Natural killer cell (primary cell): ENCODE measurements around the gene SELENOV. TPM values are rescaled to one million over a fixed set of nuclear protein-coding genes. Genes with fewer than 3 reads are reported as not detected.

Experiments
- ATAC-seq, 3 donors: fragments of 150-1000 bp in 2 of 3; fragments of 200-7000 bp in 1 of 3; cut with Tn5 transposase; 1 replicate in 1 of 3; 2 replicates in 2 of 3; pipeline ENCODE4 v1.10.0; 2021; ENCODE audit warnings: mild to moderate bottlenecking in 2 of 3, moderate library complexity in 2 of 3
- DNase-seq, 2 donors: peaks; one replicate each; pipeline versions ENCODE4 v3.0.0 to v3.0.0-alpha.2; 2013 to 2021; ENCODE audit warnings: mixed read lengths in 1 of 2
- H3K27ac ChIP-seq: one replicate; pipeline ENCODE4 v1.5.1; 2013; ENCODE audit warnings: mild to moderate bottlenecking, low read length
- H3K27me3 ChIP-seq: one replicate; pipeline ENCODE4 v1.6.1; 2013; ENCODE audit warnings: low read length; ENCODE audit not compliant: control insufficient read depth, insufficient read depth
- H3K36me3 ChIP-seq: one replicate; pipeline ENCODE4 v1.6.1; 2013; ENCODE audit warnings: low read length; ENCODE audit not compliant: control insufficient read depth, insufficient read depth
- H3K4me1 ChIP-seq: one replicate; pipeline ENCODE4 v1.6.1; 2013; ENCODE audit warnings: low read length; ENCODE audit not compliant: control insufficient read depth, insufficient read depth
- H3K4me3 ChIP-seq: one replicate; pipeline ENCODE4 v1.5.1; 2013; ENCODE audit warnings: low read length
- H3K9me3 ChIP-seq: one replicate; pipeline ENCODE4 v1.6.1; 2013; ENCODE audit warnings: low read length; ENCODE audit not compliant: control insufficient read depth, insufficient read depth
- H3K27ac Mint-ChIP-seq, 2 donors: one replicate each; pipeline ENCODE4 v1.8.0; 2022; ENCODE audit warnings: mild to moderate bottlenecking in 2 of 2, mixed read lengths in 2 of 2, moderate library complexity in 1 of 2
- H3K27me3 Mint-ChIP-seq, 2 donors: one replicate each; pipeline ENCODE4 v1.8.0; 2022; ENCODE audit warnings: low read depth in 2 of 2, mixed read lengths in 2 of 2
- H3K36me3 Mint-ChIP-seq: one replicate; pipeline ENCODE4 v1.8.0; 2022; ENCODE audit warnings: mixed read lengths
- H3K4me1 Mint-ChIP-seq, 2 donors: one replicate each; pipeline ENCODE4 v1.8.0; 2022; ENCODE audit warnings: mixed read lengths in 2 of 2
- H3K4me3 Mint-ChIP-seq: one replicate; pipeline ENCODE4 v1.8.0; 2022; ENCODE audit warnings: mild to moderate bottlenecking, moderate library complexity, mixed read lengths
- H3K9me3 Mint-ChIP-seq, 2 donors: one replicate each; pipeline ENCODE4 v1.8.0; 2022; ENCODE audit warnings: mixed read lengths in 2 of 2
- WGBS: methylation state at CpG from one replicate; pipeline ENCODE4 v1.1.7; 2013; ENCODE audit warnings: missing lambda C conversion rate; ENCODE audit not compliant: insufficient coverage; 5-methylcytosine and 5-hydroxymethylcytosine counted together
- intact Hi-C: fragments of 100-400 bp; cut with micrococcal nuclease; formaldehyde crosslinking; loops from one replicate; pipeline ENCODE4 v1.14.2; 2022
- total RNA-seq, 4 donors: library from RNA; stranded (reverse); fragments of 120-200 nt in 1 of 4; gene quantifications; one replicate each; pipeline versions ENCODE4 v1.2.3 to v1.2.4, GENCODE V29; 2013 to 2022
- TF ChIP-seq, protein P1 (sequence below): fragments of 200-600 bp; IDR thresholded peaks from one replicate; pipeline ENCODE4 v1.8.0; 2022; ENCODE audit warnings: antibody characterized with exemption

The SELENOV gene
- total RNA-seq, 3 donors from 2014 or later (not counting 1 experiment from before 2014, with no cell fraction given), result not detected

- Mint-ChIP-seq H3K36me3 (peaks cover 6% of the 10 kb centered on the region), H3K9me3 (no peaks in the 10 kb centered on the region), H3K27me3 (no peaks in the 10 kb centered on the region), H3K4me1 (peaks cover 8 to 21% of the 10 kb centered on the region in 2 donors), H3K27ac (peak overlapping the region; percentile 56 to 71), H3K4me3 (no peak overlapping the region)
- no peak overlapping the region for H3K4me3 ChIP-seq
- no peaks in the 10 kb centered on the region for H3K27me3 ChIP-seq
- H3K36me3 ChIP-seq, result peaks cover 82% of the 10 kb centered on the region
- DNase-seq (no peak), ATAC-seq (no peak)
- no peaks in the 10 kb centered on the region for H3K9me3 ChIP-seq
- TF ChIP-seq, protein P1, sequence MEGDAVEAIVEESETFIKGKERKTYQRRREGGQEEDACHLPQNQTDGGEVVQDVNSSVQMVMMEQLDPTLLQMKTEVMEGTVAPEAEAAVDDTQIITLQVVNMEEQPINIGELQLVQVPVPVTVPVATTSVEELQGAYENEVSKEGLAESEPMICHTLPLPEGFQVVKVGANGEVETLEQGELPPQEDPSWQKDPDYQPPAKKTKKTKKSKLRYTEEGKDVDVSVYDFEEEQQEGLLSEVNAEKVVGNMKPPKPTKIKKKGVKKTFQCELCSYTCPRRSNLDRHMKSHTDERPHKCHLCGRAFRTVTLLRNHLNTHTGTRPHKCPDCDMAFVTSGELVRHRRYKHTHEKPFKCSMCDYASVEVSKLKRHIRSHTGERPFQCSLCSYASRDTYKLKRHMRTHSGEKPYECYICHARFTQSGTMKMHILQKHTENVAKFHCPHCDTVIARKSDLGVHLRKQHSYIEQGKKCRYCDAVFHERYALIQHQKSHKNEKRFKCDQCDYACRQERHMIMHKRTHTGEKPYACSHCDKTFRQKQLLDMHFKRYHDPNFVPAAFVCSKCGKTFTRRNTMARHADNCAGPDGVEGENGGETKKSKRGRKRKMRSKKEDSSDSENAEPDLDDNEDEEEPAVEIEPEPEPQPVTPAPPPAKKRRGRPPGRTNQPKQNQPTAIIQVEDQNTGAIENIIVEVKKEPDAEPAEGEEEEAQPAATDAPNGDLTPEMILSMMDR, result no peak
- no peaks in the 10 kb centered on the region for H3K4me1 ChIP-seq
- intact Hi-C loops, result no loop called here
- 65% methylated on average over 8 of the region's 8 CpGs for WGBS
- no peak overlapping the region for H3K27ac ChIP-seq
These were observed 43.0 kb upstream of the SELENOV start for GRCh38 chr19:39471756-39472536.

DNA sequence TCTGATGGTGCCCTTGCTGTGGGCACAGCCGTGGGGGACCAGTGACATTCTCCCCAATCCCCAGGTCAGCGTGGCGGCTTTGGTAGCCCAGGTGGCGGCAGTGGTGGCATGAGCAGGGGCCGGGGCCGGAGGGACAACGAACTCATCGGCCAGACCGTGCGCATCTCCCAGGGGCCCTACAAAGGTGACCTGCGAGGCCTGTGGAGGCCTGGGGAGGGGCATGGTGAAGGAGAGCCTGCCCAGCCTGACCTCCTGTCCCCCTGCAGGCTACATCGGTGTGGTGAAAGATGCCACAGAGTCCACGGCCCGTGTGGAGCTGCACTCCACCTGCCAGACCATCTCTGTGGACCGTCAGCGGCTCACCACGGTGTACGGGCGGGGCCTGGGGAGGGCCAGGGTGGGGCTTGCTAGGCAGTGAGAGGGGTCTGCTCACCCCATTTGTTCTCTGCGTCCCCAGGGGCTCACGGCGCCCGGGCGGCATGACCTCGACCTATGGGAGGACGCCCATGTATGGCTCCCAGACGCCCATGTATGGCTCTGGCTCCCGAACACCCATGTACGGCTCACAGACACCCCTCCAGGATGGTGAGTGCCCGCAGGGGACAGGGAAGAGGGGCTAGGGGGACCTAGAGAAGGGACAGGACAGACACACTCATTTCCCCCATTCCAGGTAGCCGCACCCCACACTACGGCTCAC is 42.0 kb upstream of the SELENOV start:
- H3K27me3 Mint-ChIP-seq, result no peaks in the 10 kb centered on the region
- DNase-seq (no peak), ATAC-seq (no peak)
- Histone ChIP-seq H3K9me3 (no peaks in the 10 kb centered on the region), H3K27me3 (no peaks in the 10 kb centered on the region), H3K36me3 (peaks cover 72% of the 10 kb centered on the region), H3K4me1 (no peaks in the 10 kb centered on the region), H3K27ac (no peak overlapping the region), H3K4me3 (no peak overlapping the region)
- H3K4me1 Mint-ChIP-seq, result peaks cover 8 to 21% of the 10 kb centered on the region in 2 donors
- peaks cover 6% of the 10 kb centered on the region for H3K36me3 Mint-ChIP-seq
- TF ChIP-seq, protein P1, result no peak
- H3K4me3 Mint-ChIP-seq, result no peak overlapping the region
- no peak overlapping the region for H3K27ac Mint-ChIP-seq
- intact Hi-C loops, result no loop called here
- H3K9me3 Mint-ChIP-seq, result no peaks in the 10 kb centered on the region
- WGBS, result 95% methylated on average over 32 of the region's 32 CpGs

- TF ChIP-seq, protein P1, result no peak
- no peak overlapping the region for H3K4me3 Mint-ChIP-seq
- intact Hi-C loops, result no loop called here
These were observed 41.4 kb upstream of the SELENOV start for GRCh38 chr19:39473443-39473960.

More at GRCh38 chr19:39473443-39473960, 41.4 kb upstream of the SELENOV start:
- Histone ChIP-seq H3K4me3 (no peak overlapping the region), H3K9me3 (no peaks in the 10 kb centered on the region), H3K36me3 (peaks cover 66% of the 10 kb centered on the region), H3K4me1 (no peaks in the 10 kb centered on the region), H3K27me3 (no peaks in the 10 kb centered on the region), H3K27ac (no peak overlapping the region)
- 97% methylated on average over 8 of the region's 11 CpGs for WGBS
- Mint-ChIP-seq H3K36me3 (peaks cover 6% of the 10 kb centered on the region), H3K4me1 (peaks cover 8 to 21% of the 10 kb centered on the region in 2 donors), H3K27me3 (no peaks in the 10 kb centered on the region), H3K9me3 (no peaks in the 10 kb centered on the region), H3K27ac (peak overlapping the region; percentile 38 to 66)
- no peak for DNase-seq
- ATAC-seq, result no peak
